Epidermal melanocyte (primary cell): ENCODE data around the gene EXOC4.
"Not testable (repeated sequence)": the region's sequence is repeated elsewhere in the genome, so short reads cannot be mapped to it uniquely, and the experiment has no call there.

Experiments used
- DNase-seq: peaks from one replicate; pipeline ENCODE4 v3.0.0; 2011; ENCODE audit warnings: low spot score; ENCODE audit not compliant: insufficient read length

The EXOC4 gene

GRCh38 chr7:133613250-133613790 is 360.4 kb downstream of the EXOC4 start:
- DNase-seq = no peak

- DNase-seq = no peak
These were observed 361.4 kb downstream of the EXOC4 start for GRCh38 chr7:133614251-133614650.

- no peak for DNase-seq
These were observed 366.1 kb downstream of the EXOC4 start for GRCh38 chr7:133618970-133619369.

- no peak for DNase-seq
These were observed 366.6 kb downstream of the EXOC4 start for GRCh38 chr7:133619491-133619890.

- no peak for DNase-seq
These were observed 370.8 kb downstream of the EXOC4 start for GRCh38 chr7:133623721-133624120.

- DNase-seq = no peak
These were observed 372.2 kb downstream of the EXOC4 start for GRCh38 chr7:133625046-133625445.

GRCh38 chr7:133629701-133630100 is 376.8 kb downstream of the EXOC4 start:
- no peak for DNase-seq

- DNase-seq = no peak
These were observed 380.2 kb downstream of the EXOC4 start for GRCh38 chr7:133633055-133633454.

- DNase-seq = no peak
These were observed 382.7 kb downstream of the EXOC4 start for GRCh38 chr7:133635541-133635940.

GRCh38 chr7:133638857-133639256 is 386.0 kb downstream of the EXOC4 start:
- DNase-seq = no peak

- DNase-seq = no peak
These were observed 388.6 kb downstream of the EXOC4 start for GRCh38 chr7:133641436-133641835.

GRCh38 chr7:133642907-133643306 is 390.0 kb downstream of the EXOC4 start:
- no peak for DNase-seq

GRCh38 chr7:133643652-133644051 is 390.8 kb downstream of the EXOC4 start:
- not testable (repeated sequence) for DNase-seq

- DNase-seq = no peak
These were observed 393.1 kb downstream of the EXOC4 start for GRCh38 chr7:133645884-133646391.

GRCh38 chr7:133646472-133647315 is 393.8 kb downstream of the EXOC4 start:
- no peak for DNase-seq

- DNase-seq = no peak
These were observed 396.7 kb downstream of the EXOC4 start for GRCh38 chr7:133649593-133649992.

- no peak for DNase-seq
These were observed 397.2 kb downstream of the EXOC4 start for GRCh38 chr7:133650069-133650468.

GRCh38 chr7:133650487-133651300 is 397.8 kb downstream of the EXOC4 start:
- DNase-seq = no peak

- no peak for DNase-seq
These were observed 399.7 kb downstream of the EXOC4 start for GRCh38 chr7:133652547-133652946.

GRCh38 chr7:133654547-133654946 is 401.7 kb downstream of the EXOC4 start:
- DNase-seq = no peak

GRCh38 chr7:133662276-133662675 is 409.4 kb downstream of the EXOC4 start:
- no peak for DNase-seq

- no peak for DNase-seq
These were observed 410.0 kb downstream of the EXOC4 start for GRCh38 chr7:133662830-133663229.
